ENCODE measurements around the gene PYGB.

Gene PYGB

GRCh38 chr20:25285091-25285647, 37.3 kb downstream of the PYGB start:
- Histone ChIP-seq H2BK12ac (ENCODE audit: low read length) (no peak overlapping the region), H3K4me3 (ENCODE audit: low read length in 2 of 2) (no peak overlapping the region), H3K23ac (ENCODE audit: low read depth, low read length, poor library complexity) (no peak overlapping the region), H3K27ac (replicated peaks; ENCODE audit: low read length) (no peak overlapping the region), H4K91ac (ENCODE audit: low read depth, low read length, poor library complexity) (no peak overlapping the region), H4K8ac (ENCODE audit: low read depth, low read length) (no peak overlapping the region), H3K9me3 (replicated peaks in 1 of 2; ENCODE audit: control insufficient read depth in 2 of 2, insufficient read depth in 1 of 2, low read depth in 1 of 2, low read length in 2 of 2) (peaks cover 0 to 3% of the 10 kb centered on the region in 2 donors), H3K4me2 (ENCODE audit: insufficient read depth, low read length, poor library complexity, severe bottlenecking) (no peak overlapping the region), H2BK5ac (ENCODE audit: low read length) (no peak overlapping the region), H2BK120ac (ENCODE audit: low read depth, low read length) (no peak overlapping the region), H3K14ac (ENCODE audit: low read length) (no peak overlapping the region), H3K27me3 (ENCODE audit: control insufficient read depth in 3 of 3, insufficient read depth in 3 of 3, low read depth in 1 of 3, low read length in 3 of 3) (no peaks in the 10 kb centered on the region), H2BK15ac (ENCODE audit: low read length) (no peak overlapping the region), H3K4ac (ENCODE audit: low read length) (no peak overlapping the region), H3K79me1 (ENCODE audit: low read depth, low read length) (peaks cover 2% of the 10 kb centered on the region), H2AFZ (ENCODE audit: low read length) (no peak overlapping the region), H2AK5ac (ENCODE audit: low read depth, low read length) (no peak overlapping the region), H3K4me1 (ENCODE audit: control insufficient read depth in 2 of 2, insufficient read depth in 1 of 2, low read depth in 1 of 2, low read length in 2 of 2) (no peaks in the 10 kb centered on the region), H3K36me3 (replicated peaks in 1 of 2; ENCODE audit: control insufficient read depth in 2 of 2, insufficient read depth in 2 of 2, low read length in 2 of 2) (peaks cover 63 to 100% of the 10 kb centered on the region in 2 donors), H3K9ac (ENCODE audit: low read depth, low read length, poor library complexity) (no peak overlapping the region), H3K18ac (ENCODE audit: low read length) (no peak overlapping the region)
- WGBS, 2 donors (ENCODE audit: extremely low coverage in 2 of 2, insufficient read length in 2 of 2, insufficient replicate concordance in 1 of 2): no CpG with 5 or more reads among the region's 26 CpGs
- no peak for DNase-seq (ENCODE audit: low spot score)

GRCh38 chr20:25285856-25286798, 38.2 kb downstream of the PYGB start:
- no peaks in the 10 kb centered on the region for H3K27me3 ChIP-seq (ENCODE audit: control insufficient read depth in 3 of 3, insufficient read depth in 3 of 3, low read depth in 1 of 3, low read length in 3 of 3)
- no peak overlapping the region for H4K8ac ChIP-seq (ENCODE audit: low read depth, low read length)
- no peak overlapping the region for H3K4ac ChIP-seq (ENCODE audit: low read length)
- H2AFZ ChIP-seq (ENCODE audit: low read length): no peak overlapping the region
- H3K36me3 ChIP-seq (replicated peaks in 1 of 2; ENCODE audit: control insufficient read depth in 2 of 2, insufficient read depth in 2 of 2, low read length in 2 of 2): peaks cover 60 to 100% of the 10 kb centered on the region in 2 donors
- no peak overlapping the region for H3K14ac ChIP-seq (ENCODE audit: low read length)
- DNase-seq (ENCODE audit: low spot score): no peak
- peaks cover 0 to 3% of the 10 kb centered on the region in 2 donors for H3K9me3 ChIP-seq (replicated peaks in 1 of 2; ENCODE audit: control insufficient read depth in 2 of 2, insufficient read depth in 1 of 2, low read depth in 1 of 2, low read length in 2 of 2)
- no peak overlapping the region for H2BK15ac ChIP-seq (ENCODE audit: low read length)
- H2BK120ac ChIP-seq (ENCODE audit: low read depth, low read length): no peak overlapping the region
- H3K9ac ChIP-seq (ENCODE audit: low read depth, low read length, poor library complexity): no peak overlapping the region
- H3K18ac ChIP-seq (ENCODE audit: low read length): no peak overlapping the region
- no peak overlapping the region for H2BK12ac ChIP-seq (ENCODE audit: low read length)
- no peak overlapping the region for H3K4me3 ChIP-seq (ENCODE audit: low read length in 2 of 2)
- no peak overlapping the region for H2BK5ac ChIP-seq (ENCODE audit: low read length)
- WGBS, 2 donors (ENCODE audit: extremely low coverage in 2 of 2, insufficient read length in 2 of 2, insufficient replicate concordance in 1 of 2): no CpG with 5 or more reads among the region's 24 CpGs
- H4K91ac ChIP-seq (ENCODE audit: low read depth, low read length, poor library complexity): no peak overlapping the region
- H3K4me2 ChIP-seq (ENCODE audit: insufficient read depth, low read length, poor library complexity, severe bottlenecking): no peak overlapping the region
- H3K23ac ChIP-seq (ENCODE audit: low read depth, low read length, poor library complexity): no peak overlapping the region
- no peak overlapping the region for H2AK5ac ChIP-seq (ENCODE audit: low read depth, low read length)
- peaks cover 2% of the 10 kb centered on the region for H3K79me1 ChIP-seq (ENCODE audit: low read depth, low read length)
- H3K27ac ChIP-seq (replicated peaks; ENCODE audit: low read length): no peak overlapping the region
- H3K4me1 ChIP-seq (ENCODE audit: control insufficient read depth in 2 of 2, insufficient read depth in 1 of 2, low read depth in 1 of 2, low read length in 2 of 2): no peaks in the 10 kb centered on the region

GRCh38 chr20:25286917-25287316, 39.0 kb downstream of the PYGB start:
- no peak overlapping the region for H3K18ac ChIP-seq (ENCODE audit: low read length)
- no peak overlapping the region for H3K14ac ChIP-seq (ENCODE audit: low read length)
- no peak overlapping the region for H3K4me2 ChIP-seq (ENCODE audit: insufficient read depth, low read length, poor library complexity, severe bottlenecking)
- H3K36me3 ChIP-seq (replicated peaks in 1 of 2; ENCODE audit: control insufficient read depth in 2 of 2, insufficient read depth in 2 of 2, low read length in 2 of 2): peaks cover 60 to 100% of the 10 kb centered on the region in 2 donors
- no peak overlapping the region for H2AFZ ChIP-seq (ENCODE audit: low read length)
- H2BK15ac ChIP-seq (ENCODE audit: low read length): no peak overlapping the region
- H3K79me1 ChIP-seq (ENCODE audit: low read depth, low read length): peaks cover 2% of the 10 kb centered on the region
- no peak overlapping the region for H4K8ac ChIP-seq (ENCODE audit: low read depth, low read length)
- H3K4me3 ChIP-seq (ENCODE audit: low read length in 2 of 2): no peak overlapping the region
- no peaks in the 10 kb centered on the region for H3K4me1 ChIP-seq (ENCODE audit: control insufficient read depth in 2 of 2, insufficient read depth in 1 of 2, low read depth in 1 of 2, low read length in 2 of 2)
- no peak overlapping the region for H3K27ac ChIP-seq (replicated peaks; ENCODE audit: low read length)
- H4K91ac ChIP-seq (ENCODE audit: low read depth, low read length, poor library complexity): no peak overlapping the region
- no peak overlapping the region for H2BK5ac ChIP-seq (ENCODE audit: low read length)
- no peak overlapping the region for H2BK12ac ChIP-seq (ENCODE audit: low read length)
- H3K9ac ChIP-seq (ENCODE audit: low read depth, low read length, poor library complexity): no peak overlapping the region
- no peaks in the 10 kb centered on the region for H3K27me3 ChIP-seq (ENCODE audit: control insufficient read depth in 3 of 3, insufficient read depth in 3 of 3, low read depth in 1 of 3, low read length in 3 of 3)
- H2AK5ac ChIP-seq (ENCODE audit: low read depth, low read length): no peak overlapping the region
- no CpG with 5 or more reads among the region's 12 CpGs for WGBS, 2 donors (ENCODE audit: extremely low coverage in 2 of 2, insufficient read length in 2 of 2, insufficient replicate concordance in 1 of 2)
- no peak overlapping the region for H3K23ac ChIP-seq (ENCODE audit: low read depth, low read length, poor library complexity)
- H2BK120ac ChIP-seq (ENCODE audit: low read depth, low read length): no peak overlapping the region
- no peak for DNase-seq (ENCODE audit: low spot score)
- no peak overlapping the region for H3K4ac ChIP-seq (ENCODE audit: low read length)
- H3K9me3 ChIP-seq (replicated peaks in 1 of 2; ENCODE audit: control insufficient read depth in 2 of 2, insufficient read depth in 1 of 2, low read depth in 1 of 2, low read length in 2 of 2): peaks cover 0 to 3% of the 10 kb centered on the region in 2 donors

- Histone ChIP-seq H3K18ac (ENCODE audit: low read length) (no peak overlapping the region), H2AFZ (ENCODE audit: low read length) (no peak overlapping the region), H3K4me3 (ENCODE audit: low read length in 2 of 2) (no peak overlapping the region), H2BK120ac (ENCODE audit: low read depth, low read length) (no peak overlapping the region), H4K91ac (ENCODE audit: low read depth, low read length, poor library complexity) (no peak overlapping the region), H3K79me1 (ENCODE audit: low read depth, low read length) (peaks cover 2% of the 10 kb centered on the region), H2BK12ac (ENCODE audit: low read length) (no peak overlapping the region), H3K36me3 (replicated peaks in 1 of 2; ENCODE audit: control insufficient read depth in 2 of 2, insufficient read depth in 2 of 2, low read length in 2 of 2) (peaks cover 57 to 93% of the 10 kb centered on the region in 2 donors), H3K27me3 (ENCODE audit: control insufficient read depth in 3 of 3, insufficient read depth in 3 of 3, low read depth in 1 of 3, low read length in 3 of 3) (no peaks in the 10 kb centered on the region), H3K4me2 (ENCODE audit: insufficient read depth, low read length, poor library complexity, severe bottlenecking) (no peak overlapping the region), H3K4me1 (ENCODE audit: control insufficient read depth in 2 of 2, insufficient read depth in 1 of 2, low read depth in 1 of 2, low read length in 2 of 2) (no peaks in the 10 kb centered on the region), H2BK15ac (ENCODE audit: low read length) (no peak overlapping the region), H3K9me3 (replicated peaks in 1 of 2; ENCODE audit: control insufficient read depth in 2 of 2, insufficient read depth in 1 of 2, low read depth in 1 of 2, low read length in 2 of 2) (peaks cover 0 to 3% of the 10 kb centered on the region in 2 donors), H2BK5ac (ENCODE audit: low read length) (peak overlapping the region; percentile 31), H3K9ac (ENCODE audit: low read depth, low read length, poor library complexity) (no peak overlapping the region), H2AK5ac (ENCODE audit: low read depth, low read length) (no peak overlapping the region), H3K23ac (ENCODE audit: low read depth, low read length, poor library complexity) (no peak overlapping the region), H3K14ac (ENCODE audit: low read length) (no peak overlapping the region), H4K8ac (ENCODE audit: low read depth, low read length) (no peak overlapping the region), H3K27ac (replicated peaks; ENCODE audit: low read length) (no peak overlapping the region), H3K4ac (ENCODE audit: low read length) (peak overlapping the region; percentile 56)
- no CpG with 5 or more reads among the region's 16 CpGs for WGBS, 2 donors (ENCODE audit: extremely low coverage in 2 of 2, insufficient read length in 2 of 2, insufficient replicate concordance in 1 of 2)
- no peak for DNase-seq (ENCODE audit: low spot score)
These were observed 39.9 kb downstream of the PYGB start for GRCh38 chr20:25287631-25288290.

Measured in neuronal stem cell (in vitro differentiated cells).